Measurements from ENCODE around the gene WNT7B. TPM values are rescaled to one million over a fixed set of nuclear protein-coding genes. Genes with fewer than 3 reads are reported as not detected.

The WNT7B gene
- total and polyA plus RNA-seq, 2 donors: 0.66 to 0.96 TPM

- Histone ChIP-seq H3K4me1 (ENCODE audit: control insufficient read depth in 2 of 2, insufficient read depth in 2 of 2, low read length in 2 of 2) (peaks cover 0 to 20% of the 10 kb centered on the region in 2 donors), H3K27ac (ENCODE audit: low read depth in 1 of 2, low read length in 1 of 2) (no peak overlapping the region), H3K36me3 (ENCODE audit: control insufficient read depth in 2 of 2, insufficient read depth in 2 of 2, low read length in 1 of 2) (no peaks in the 10 kb centered on the region), H3K27me3 (ENCODE audit: control insufficient read depth in 2 of 2, insufficient read depth in 1 of 2, low read length in 1 of 2) (no peaks in the 10 kb centered on the region), H3K4me3 (ENCODE audit: low read length in 2 of 2) (no peak overlapping the region), H3K9me3 (ENCODE audit: control insufficient read depth in 2 of 2, insufficient read depth in 1 of 2, low read length in 1 of 2) (no peaks in the 10 kb centered on the region)
- 96% methylated on average over 24 of the region's 24 CpGs for WGBS
- DNase-seq (ENCODE audit: low read depth in 6 of 9, low spot score in 9 of 9): no peak
Observed at GRCh38 chr22:46003271-46004091, 26.5 kb upstream of the WNT7B start.

- no peaks in the 10 kb centered on the region for H3K27me3 ChIP-seq (ENCODE audit: control insufficient read depth in 2 of 2, insufficient read depth in 1 of 2, low read length in 1 of 2)
- WGBS: 98% methylated on average over 8 of the region's 8 CpGs
- H3K4me3 ChIP-seq (ENCODE audit: low read length in 2 of 2): no peak overlapping the region
- no peaks in the 10 kb centered on the region for H3K36me3 ChIP-seq (ENCODE audit: control insufficient read depth in 2 of 2, insufficient read depth in 2 of 2, low read length in 1 of 2)
- no peak for DNase-seq (ENCODE audit: low read depth in 6 of 9, low spot score in 9 of 9)
- H3K9me3 ChIP-seq (ENCODE audit: control insufficient read depth in 2 of 2, insufficient read depth in 1 of 2, low read length in 1 of 2): no peaks in the 10 kb centered on the region
- no peak overlapping the region for H3K27ac ChIP-seq (ENCODE audit: low read depth in 1 of 2, low read length in 1 of 2)
- peaks cover under 1 to 24% of the 10 kb centered on the region in 2 donors for H3K4me1 ChIP-seq (ENCODE audit: control insufficient read depth in 2 of 2, insufficient read depth in 2 of 2, low read length in 2 of 2)
Observed at GRCh38 chr22:46002757-46003270, 25.9 kb upstream of the WNT7B start.

- Histone ChIP-seq H3K9me3 (ENCODE audit: control insufficient read depth in 2 of 2, insufficient read depth in 1 of 2, low read length in 1 of 2) (no peaks in the 10 kb centered on the region), H3K27me3 (ENCODE audit: control insufficient read depth in 2 of 2, insufficient read depth in 1 of 2, low read length in 1 of 2) (no peaks in the 10 kb centered on the region), H3K27ac (ENCODE audit: low read depth in 1 of 2, low read length in 1 of 2) (no peak overlapping the region), H3K36me3 (ENCODE audit: control insufficient read depth in 2 of 2, insufficient read depth in 2 of 2, low read length in 1 of 2) (no peaks in the 10 kb centered on the region), H3K4me1 (ENCODE audit: control insufficient read depth in 2 of 2, insufficient read depth in 2 of 2, low read length in 2 of 2) (peaks cover 6 to 24% of the 10 kb centered on the region in 2 donors), H3K4me3 (ENCODE audit: low read length in 2 of 2) (no peak overlapping the region)
- no peak for DNase-seq (ENCODE audit: low read depth in 6 of 9, low spot score in 9 of 9)
- WGBS: 93% methylated on average over 22 of the region's 22 CpGs
Observed at GRCh38 chr22:46001426-46002106, 24.6 kb upstream of the WNT7B start.

GRCh38 chr22:46001046-46001425, 24.1 kb upstream of the WNT7B start:
- no peak overlapping the region for H3K4me3 ChIP-seq (ENCODE audit: low read length in 2 of 2)
- H3K27ac ChIP-seq (ENCODE audit: low read depth in 1 of 2, low read length in 1 of 2): no peak overlapping the region
- no peaks in the 10 kb centered on the region for H3K9me3 ChIP-seq (ENCODE audit: control insufficient read depth in 2 of 2, insufficient read depth in 1 of 2, low read length in 1 of 2)
- DNase-seq (ENCODE audit: low read depth in 6 of 9, low spot score in 9 of 9): no peak
- no peaks in the 10 kb centered on the region for H3K27me3 ChIP-seq (ENCODE audit: control insufficient read depth in 2 of 2, insufficient read depth in 1 of 2, low read length in 1 of 2)
- peaks cover 6 to 22% of the 10 kb centered on the region in 2 donors for H3K4me1 ChIP-seq (ENCODE audit: control insufficient read depth in 2 of 2, insufficient read depth in 2 of 2, low read length in 2 of 2)
- H3K36me3 ChIP-seq (ENCODE audit: control insufficient read depth in 2 of 2, insufficient read depth in 2 of 2, low read length in 1 of 2): no peaks in the 10 kb centered on the region
- WGBS: 94% methylated on average over 3 of the region's 3 CpGs

- Histone ChIP-seq H3K27ac (ENCODE audit: low read depth in 1 of 2, low read length in 1 of 2) (no peak overlapping the region), H3K4me1 (ENCODE audit: control insufficient read depth in 2 of 2, insufficient read depth in 2 of 2, low read length in 2 of 2) (peaks cover 6 to 22% of the 10 kb centered on the region in 2 donors), H3K4me3 (ENCODE audit: low read length in 2 of 2) (no peak overlapping the region), H3K27me3 (ENCODE audit: control insufficient read depth in 2 of 2, insufficient read depth in 1 of 2, low read length in 1 of 2) (no peaks in the 10 kb centered on the region), H3K36me3 (ENCODE audit: control insufficient read depth in 2 of 2, insufficient read depth in 2 of 2, low read length in 1 of 2) (no peaks in the 10 kb centered on the region), H3K9me3 (ENCODE audit: control insufficient read depth in 2 of 2, insufficient read depth in 1 of 2, low read length in 1 of 2) (no peaks in the 10 kb centered on the region)
- no peak for DNase-seq (ENCODE audit: low read depth in 6 of 9, low spot score in 9 of 9)
- 96% methylated on average over 17 of the region's 17 CpGs for WGBS
Observed at GRCh38 chr22:46000081-46001027, 23.4 kb upstream of the WNT7B start.

GRCh38 chr22:45999379-45999971, 22.5 kb upstream of the WNT7B start:
- Histone ChIP-seq H3K9me3 (ENCODE audit: control insufficient read depth in 2 of 2, insufficient read depth in 1 of 2, low read length in 1 of 2) (no peaks in the 10 kb centered on the region), H3K36me3 (ENCODE audit: control insufficient read depth in 2 of 2, insufficient read depth in 2 of 2, low read length in 1 of 2) (no peaks in the 10 kb centered on the region), H3K4me1 (ENCODE audit: control insufficient read depth in 2 of 2, insufficient read depth in 2 of 2, low read length in 2 of 2) (peaks cover 6 to 20% of the 10 kb centered on the region in 2 donors), H3K27me3 (ENCODE audit: control insufficient read depth in 2 of 2, insufficient read depth in 1 of 2, low read length in 1 of 2) (peaks cover 0 to 3% of the 10 kb centered on the region in 2 donors), H3K27ac (ENCODE audit: low read depth in 1 of 2, low read length in 1 of 2) (no peak overlapping the region), H3K4me3 (ENCODE audit: low read length in 2 of 2) (no peak overlapping the region)
- no peak for DNase-seq (ENCODE audit: low read depth in 6 of 9, low spot score in 9 of 9)
- WGBS: 93% methylated on average over 14 of the region's 14 CpGs

GRCh38 chr22:45998638-45999378, 21.8 kb upstream of the WNT7B start:
- Histone ChIP-seq H3K27ac (ENCODE audit: low read depth in 1 of 2, low read length in 1 of 2) (no peak overlapping the region), H3K4me1 (ENCODE audit: control insufficient read depth in 2 of 2, insufficient read depth in 2 of 2, low read length in 2 of 2) (peaks cover 6 to 16% of the 10 kb centered on the region in 2 donors), H3K4me3 (ENCODE audit: low read length in 2 of 2) (no peak overlapping the region), H3K27me3 (ENCODE audit: control insufficient read depth in 2 of 2, insufficient read depth in 1 of 2, low read length in 1 of 2) (peaks cover 0 to 3% of the 10 kb centered on the region in 2 donors), H3K9me3 (ENCODE audit: control insufficient read depth in 2 of 2, insufficient read depth in 1 of 2, low read length in 1 of 2) (no peaks in the 10 kb centered on the region), H3K36me3 (ENCODE audit: control insufficient read depth in 2 of 2, insufficient read depth in 2 of 2, low read length in 1 of 2) (no peaks in the 10 kb centered on the region)
- WGBS: 95% methylated on average over 13 of the region's 13 CpGs
- DNase-seq (ENCODE audit: low read depth in 6 of 9, low spot score in 9 of 9): no peak

Data from thymus (tissue), 11 donors.